Measurements from ENCODE around the gene CEP63.

DNA sequence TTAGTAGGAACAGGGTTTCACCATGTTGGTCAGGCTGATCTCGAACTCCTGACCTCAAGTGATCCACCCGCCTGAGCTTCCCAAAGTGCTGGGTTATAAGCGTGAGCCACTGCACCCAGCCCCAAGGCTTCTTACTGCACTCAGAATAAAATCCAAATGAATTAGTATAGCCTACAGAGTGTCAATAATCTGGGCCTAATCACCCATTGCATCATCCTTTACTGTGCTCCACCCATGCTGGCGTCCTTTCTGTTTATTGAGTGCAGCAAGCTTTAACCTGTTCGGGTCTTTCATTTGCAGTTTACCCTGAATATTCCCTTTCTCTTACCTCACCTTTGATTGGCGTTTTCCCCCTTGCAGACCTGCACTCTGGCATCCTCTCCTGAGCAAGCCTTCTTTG lies 77.7 kb downstream of the CEP63 start:
- TF ChIP-seq, protein P1, sequence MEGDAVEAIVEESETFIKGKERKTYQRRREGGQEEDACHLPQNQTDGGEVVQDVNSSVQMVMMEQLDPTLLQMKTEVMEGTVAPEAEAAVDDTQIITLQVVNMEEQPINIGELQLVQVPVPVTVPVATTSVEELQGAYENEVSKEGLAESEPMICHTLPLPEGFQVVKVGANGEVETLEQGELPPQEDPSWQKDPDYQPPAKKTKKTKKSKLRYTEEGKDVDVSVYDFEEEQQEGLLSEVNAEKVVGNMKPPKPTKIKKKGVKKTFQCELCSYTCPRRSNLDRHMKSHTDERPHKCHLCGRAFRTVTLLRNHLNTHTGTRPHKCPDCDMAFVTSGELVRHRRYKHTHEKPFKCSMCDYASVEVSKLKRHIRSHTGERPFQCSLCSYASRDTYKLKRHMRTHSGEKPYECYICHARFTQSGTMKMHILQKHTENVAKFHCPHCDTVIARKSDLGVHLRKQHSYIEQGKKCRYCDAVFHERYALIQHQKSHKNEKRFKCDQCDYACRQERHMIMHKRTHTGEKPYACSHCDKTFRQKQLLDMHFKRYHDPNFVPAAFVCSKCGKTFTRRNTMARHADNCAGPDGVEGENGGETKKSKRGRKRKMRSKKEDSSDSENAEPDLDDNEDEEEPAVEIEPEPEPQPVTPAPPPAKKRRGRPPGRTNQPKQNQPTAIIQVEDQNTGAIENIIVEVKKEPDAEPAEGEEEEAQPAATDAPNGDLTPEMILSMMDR (IDR thresholded peaks at IDR 0.05), result no peak
- TF ChIP-seq POLR2A (IDR thresholded peaks at IDR 0.05), result no peak
